Fibroblast of the aortic adventitia (primary cell): Measurements from ENCODE around the gene LIN7B. TPM values are rescaled to one million over a fixed set of nuclear protein-coding genes. Genes with fewer than 3 reads are reported as not detected.
A peak's percentile ranks its signal among the peaks of the same experiment; 100 is the strongest.

Experiments used
- DNase-seq: peaks from one replicate; pipeline ENCODE4 v3.0.0-alpha.2; 2010; ENCODE audit warnings: low read depth
- H3K4me3 ChIP-seq: 2 replicates; pipeline ENCODE4 v1.5.1; 2011; ENCODE audit warnings: low read depth, mild to moderate bottlenecking, control low read depth, low read length, moderate library complexity
- total RNA-seq: library from RNA; depleted of rRNA; stranded (reverse); fragments of >200 nt; gene quantifications from 2 replicates; pipeline ENCODE4 v1.2.3, GENCODE V29; 2012; ENCODE audit warnings: low replicate concordance
- TF ChIP-seq, protein P1 (sequence below): IDR thresholded peaks from 2 replicates; pipeline ENCODE4 v1.5.1; 2011; ENCODE audit warnings: mild to moderate bottlenecking, low read length, control low read depth, inconsistent platforms; ENCODE audit not compliant: insufficient read depth

The LIN7B gene
- total RNA-seq, 1 donor: 3.7 TPM

- peak overlapping the region; percentile 65 for H3K4me3 ChIP-seq
- DNase-seq: no peak
- TF ChIP-seq, protein P1, sequence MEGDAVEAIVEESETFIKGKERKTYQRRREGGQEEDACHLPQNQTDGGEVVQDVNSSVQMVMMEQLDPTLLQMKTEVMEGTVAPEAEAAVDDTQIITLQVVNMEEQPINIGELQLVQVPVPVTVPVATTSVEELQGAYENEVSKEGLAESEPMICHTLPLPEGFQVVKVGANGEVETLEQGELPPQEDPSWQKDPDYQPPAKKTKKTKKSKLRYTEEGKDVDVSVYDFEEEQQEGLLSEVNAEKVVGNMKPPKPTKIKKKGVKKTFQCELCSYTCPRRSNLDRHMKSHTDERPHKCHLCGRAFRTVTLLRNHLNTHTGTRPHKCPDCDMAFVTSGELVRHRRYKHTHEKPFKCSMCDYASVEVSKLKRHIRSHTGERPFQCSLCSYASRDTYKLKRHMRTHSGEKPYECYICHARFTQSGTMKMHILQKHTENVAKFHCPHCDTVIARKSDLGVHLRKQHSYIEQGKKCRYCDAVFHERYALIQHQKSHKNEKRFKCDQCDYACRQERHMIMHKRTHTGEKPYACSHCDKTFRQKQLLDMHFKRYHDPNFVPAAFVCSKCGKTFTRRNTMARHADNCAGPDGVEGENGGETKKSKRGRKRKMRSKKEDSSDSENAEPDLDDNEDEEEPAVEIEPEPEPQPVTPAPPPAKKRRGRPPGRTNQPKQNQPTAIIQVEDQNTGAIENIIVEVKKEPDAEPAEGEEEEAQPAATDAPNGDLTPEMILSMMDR: no peak
Measured at GRCh38 chr19:49128545-49129237, 14.5 kb downstream of the LIN7B start.

- no peak for DNase-seq
- H3K4me3 ChIP-seq: no peak overlapping the region
- TF ChIP-seq, protein P1: no peak
Measured at GRCh38 chr19:49129238-49129583, 15.0 kb downstream of the LIN7B start.

GRCh38 chr19:49130325-49130724 lies 16.2 kb downstream of the LIN7B start:
- H3K4me3 ChIP-seq: no peak overlapping the region
- no peak for DNase-seq
- TF ChIP-seq, protein P1: no peak

DNA sequence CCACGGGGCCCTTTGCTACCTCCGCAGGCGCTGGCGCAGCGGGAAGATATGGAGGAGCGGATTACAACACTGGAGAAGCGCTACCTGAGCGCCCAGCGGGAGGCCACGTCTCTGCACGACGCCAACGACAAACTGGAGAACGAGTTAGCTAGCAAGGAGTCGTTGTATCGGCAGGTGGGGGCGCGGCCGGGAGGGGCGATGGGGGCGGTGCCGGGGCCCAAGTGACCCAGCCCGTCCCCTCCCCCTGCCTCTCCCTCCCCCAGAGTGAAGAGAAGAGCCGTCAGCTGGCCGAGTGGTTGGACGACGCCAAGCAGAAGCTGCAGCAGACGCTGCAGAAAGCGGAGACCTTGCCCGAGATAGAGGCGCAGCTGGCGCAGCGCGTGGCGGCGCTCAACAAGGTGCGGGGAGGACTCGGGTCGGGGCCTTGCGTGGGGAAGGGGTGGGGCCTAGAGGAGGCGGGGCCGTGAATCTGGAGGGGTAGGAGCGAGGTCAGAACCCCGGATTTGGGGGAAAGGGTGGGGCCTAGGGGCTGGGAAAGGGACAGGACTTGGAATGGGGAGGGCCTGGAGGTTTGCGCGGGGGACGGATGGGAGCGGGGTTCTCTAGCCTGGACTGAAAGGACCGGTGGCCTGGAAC lies 18.9 kb downstream of the LIN7B start:
- DNase-seq: no peak
- TF ChIP-seq, protein P1: no peak
- H3K4me3 ChIP-seq: no peak overlapping the region

- TF ChIP-seq, protein P1: no peak
- H3K4me3 ChIP-seq: no peak overlapping the region
- peak; percentile 22 for DNase-seq
Measured at GRCh38 chr19:49133621-49134454, 19.7 kb downstream of the LIN7B start.

DNA sequence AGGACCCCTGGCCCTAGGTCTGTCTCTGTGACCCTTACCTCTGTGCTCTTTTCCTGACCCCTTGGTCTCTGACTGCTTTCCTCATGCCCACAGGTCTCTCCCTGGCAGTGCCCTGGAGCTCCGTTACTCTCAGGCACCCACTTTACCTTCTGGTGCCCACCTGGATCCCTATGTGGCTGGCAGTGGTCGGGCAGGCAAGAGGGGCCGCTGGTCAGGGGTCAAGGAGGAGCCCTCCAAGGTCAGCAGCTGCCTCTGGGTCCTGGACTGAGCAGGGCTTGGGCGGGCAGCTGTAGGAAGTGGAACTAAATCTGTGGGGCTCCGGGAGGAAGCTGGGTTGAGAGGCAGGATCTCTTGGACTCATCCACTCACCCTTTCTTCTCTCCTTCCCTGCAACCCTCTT lies 21.5 kb downstream of the LIN7B start:
- no peak overlapping the region for H3K4me3 ChIP-seq
- TF ChIP-seq, protein P1: no peak
- DNase-seq: no peak
